ENCODE measurements around the gene TINAGL1. TPM values are rescaled to one million over a fixed set of nuclear protein-coding genes. Genes with fewer than 3 reads are reported as not detected.

Gene TINAGL1
- total and polyA plus RNA-seq, 2 donors (not counting 3 experiments of a cell fraction or from before 2014, with no cell fraction given), result 312 to 477 TPM

- no peak for FAIRE-seq
- H3K79me2 ChIP-seq (ENCODE audit: control insufficient read depth, insufficient read depth, low read length), result no peaks in the 10 kb centered on the region
- H3K4me1 ChIP-seq (ENCODE audit: control insufficient read depth, extremely low read depth, insufficient read depth, low read length), result no peaks in the 10 kb centered on the region
- no peak overlapping the region for H3K9ac ChIP-seq (replicated peaks; ENCODE audit: extremely low read depth, insufficient read depth, low read length)
- H3K27me3 ChIP-seq (ENCODE audit: control insufficient read depth in 2 of 2, insufficient read depth in 2 of 2, low read length in 2 of 2), result peaks cover 0 to 1% of the 10 kb centered on the region in 2 experiments
- no peak overlapping the region for H3K27ac ChIP-seq (ENCODE audit: insufficient read depth, low read depth, low read length)
- ChIA-PET POLR2A (no interaction called here), CTCF (interaction anchor here (0.6 to 1.2 kb wide), 2 partner anchors 26 to 29 kb away, joined by 3 read pairs; no protein-coding TSS in a partner anchor)
- TF ChIP-seq GATA2 (IDR thresholded peaks at IDR 0.05; ENCODE audit: insufficient read depth, insufficient read length, low read depth, low read length) (no peak), MAX (IDR thresholded peaks at IDR 0.05; ENCODE audit: insufficient read depth, insufficient read length) (no peak), CTCF (IDR thresholded peaks at IDR 0.05; ENCODE audit: extremely low read depth in 1 of 2, insufficient read depth in 1 of 2, low read depth in 1 of 2, low read length in 2 of 2) (no peak), POLR2A (IDR thresholded peaks at IDR 0.05; ENCODE audit: low read depth, low read length) (no peak)
- no peak overlapping the region for H3K4me3 ChIP-seq (replicated peaks in 1 of 3; ENCODE audit: insufficient read depth in 1 of 3, low read depth in 1 of 3, low read length in 3 of 3)
- no peak overlapping the region for H2AFZ ChIP-seq (ENCODE audit: low read depth, low read length)
- H3K9me1 ChIP-seq (replicated peaks; ENCODE audit: control insufficient read depth, extremely low read depth, insufficient read depth, low read length), result no peaks in the 10 kb centered on the region
- H3K36me3 ChIP-seq (ENCODE audit: control insufficient read depth in 2 of 2, extremely low read depth in 1 of 2, insufficient read depth in 2 of 2, low read length in 2 of 2), result no peaks in the 10 kb centered on the region
- no peaks in the 10 kb centered on the region for H3K9me3 ChIP-seq (replicated peaks; ENCODE audit: control insufficient read depth, insufficient read depth, low read length)
- intact Hi-C loops (cut with micrococcal nuclease), result loop anchor here (10.0 kb wide), 1 partner anchor 220 kb away; no protein-coding TSS in a partner anchor
- H4K20me1 ChIP-seq (replicated peaks; ENCODE audit: control insufficient read depth, extremely low read depth, insufficient read depth, low read length), result no peaks in the 10 kb centered on the region
- dilution Hi-C loops (cut with MboI; ENCODE audit: extremely low pct_ligation_motif_present, low sequenced_read_pairs), result no loop called here
- DNase-seq (ENCODE audit: low read depth, low spot score), result no peak
- no TSS peak for BruUV-seq (replicated peaks)
- H3K4me2 ChIP-seq (ENCODE audit: insufficient read depth, low read length), result no peak overlapping the region
Measured at GRCh38 chr1:31614414-31615005, 38.2 kb downstream of the TINAGL1 start.

GRCh38 chr1:31615414-31615813, 39.1 kb downstream of the TINAGL1 start:
- dilution Hi-C loops (cut with MboI; ENCODE audit: extremely low pct_ligation_motif_present, low sequenced_read_pairs), result no loop called here
- H3K36me3 ChIP-seq (ENCODE audit: control insufficient read depth in 2 of 2, extremely low read depth in 1 of 2, insufficient read depth in 2 of 2, low read length in 2 of 2), result no peaks in the 10 kb centered on the region
- H3K9me3 ChIP-seq (replicated peaks; ENCODE audit: control insufficient read depth, insufficient read depth, low read length), result no peaks in the 10 kb centered on the region
- TF ChIP-seq POLR2A (IDR thresholded peaks at IDR 0.05; ENCODE audit: low read depth, low read length) (no peak), MYC (IDR thresholded peaks at IDR 0.05; ENCODE audit: low read depth, low read length) (no peak), JUN (IDR thresholded peaks at IDR 0.05; ENCODE audit: borderline replicate concordance, insufficient read depth, insufficient read length, low read depth) (no peak)
- H3K27ac ChIP-seq (ENCODE audit: insufficient read depth, low read depth, low read length), result no peak overlapping the region
- CTCF ChIA-PET, result no interaction called here
- no peaks in the 10 kb centered on the region for H3K4me1 ChIP-seq (ENCODE audit: control insufficient read depth, extremely low read depth, insufficient read depth, low read length)
- no peak overlapping the region for H3K4me3 ChIP-seq (replicated peaks in 1 of 3; ENCODE audit: insufficient read depth in 1 of 3, low read depth in 1 of 3, low read length in 3 of 3)
- H4K20me1 ChIP-seq (replicated peaks; ENCODE audit: control insufficient read depth, extremely low read depth, insufficient read depth, low read length), result no peaks in the 10 kb centered on the region
- H3K9ac ChIP-seq (replicated peaks; ENCODE audit: extremely low read depth, insufficient read depth, low read length), result no peak overlapping the region
- H2AFZ ChIP-seq (ENCODE audit: low read depth, low read length), result no peak overlapping the region
- FAIRE-seq, result no peak
- H3K9me1 ChIP-seq (replicated peaks; ENCODE audit: control insufficient read depth, extremely low read depth, insufficient read depth, low read length), result no peaks in the 10 kb centered on the region
- POLR2A ChIA-PET, result no interaction called here
- BruUV-seq (replicated peaks), result no TSS peak
- H3K27me3 ChIP-seq (ENCODE audit: control insufficient read depth in 2 of 2, insufficient read depth in 2 of 2, low read length in 2 of 2), result peaks cover 0 to 1% of the 10 kb centered on the region in 2 experiments
- no peak overlapping the region for H3K4me2 ChIP-seq (ENCODE audit: insufficient read depth, low read length)
- DNase-seq (ENCODE audit: low read depth, low spot score), result no peak
- H3K79me2 ChIP-seq (ENCODE audit: control insufficient read depth, insufficient read depth, low read length), result no peaks in the 10 kb centered on the region
- intact Hi-C loops (cut with micrococcal nuclease), result loop anchor here (10.0 kb wide), 1 partner anchor 221 kb away; no protein-coding TSS in a partner anchor

All from endothelial cell of umbilical vein (primary cell).